IMR-90 (cell line): ENCODE measurements around the gene CDYL2. TPM values are rescaled to one million over a fixed set of nuclear protein-coding genes. Genes with fewer than 3 reads are reported as not detected.

ENCODE experiments used
- ATAC-seq: fragments of 200-7000 bp; cut with Tn5 transposase; 2 replicates; pipeline ENCODE4 v1.9.1; 2020; ENCODE audit warnings: low read depth, mild to moderate bottlenecking, moderate library complexity
- BruUV-seq: library from RNA; stranded (reverse); fragments of 400-500 nt; replicated peaks from 2 replicates; lab custom pipeline; 2021; lab: Mats Ljungman, UMichigan
- CTCF ChIA-PET: fragments of 300-600 bp; formaldehyde crosslinking; extraction: SDS; loops from one replicate; lab custom pipeline; 2021; ENCODE audit warnings: antibody characterized with exemption; lab: Yijun Ruan, JAX
- POLR2A ChIA-PET: fragments of 300-600 bp; sonication (Branson Sonifier 250); formaldehyde crosslinking; loops from one replicate; lab custom pipeline; 2022; ENCODE audit warnings: antibody characterized with exemption; ENCODE audit not compliant: unreplicated experiment; lab: Charles Lee
- DNase-seq: peaks from one replicate; pipeline ENCODE4 v3.0.0; 2013
- H2AFZ ChIP-seq: replicated peaks from 2 replicates; pipeline ENCODE3; 2013; ENCODE audit warnings: low read length, mild to moderate bottlenecking; ENCODE audit not compliant: poor library complexity
- H2AK5ac ChIP-seq: 2 replicates; pipeline ENCODE4 v1.6.1; 2013; ENCODE audit warnings: low read depth, low read length, inconsistent platforms
- H2AK9ac ChIP-seq: replicated peaks from 2 replicates; pipeline ENCODE3; 2013; ENCODE audit warnings: mild to moderate bottlenecking, low read depth, low read length, moderate library complexity; ENCODE audit not compliant: poor library complexity
- H2BK120ac ChIP-seq: 2 replicates; pipeline ENCODE4 v1.6.1; 2013; ENCODE audit warnings: low read depth, low read length, inconsistent platforms
- H2BK15ac ChIP-seq: 3 replicates; pipeline ENCODE4 v1.6.1; 2013; ENCODE audit warnings: low read depth, low read length, inconsistent platforms
- H2BK20ac ChIP-seq: 2 replicates; pipeline ENCODE4 v1.6.1; 2013; ENCODE audit warnings: low read depth, mild to moderate bottlenecking, inconsistent platforms, low read length, moderate library complexity
- H2BK5ac ChIP-seq: 2 replicates; pipeline ENCODE4 v1.6.1; 2013; ENCODE audit warnings: mild to moderate bottlenecking, low read depth, low read length, inconsistent platforms; ENCODE audit not compliant: poor library complexity, severe bottlenecking
- H3K14ac ChIP-seq: replicated peaks from 2 replicates; pipeline ENCODE4 v1.6.1; 2013; ENCODE audit warnings: low read depth, low read length, inconsistent platforms
- H3K18ac ChIP-seq: 2 replicates; pipeline ENCODE4 v1.6.1; 2013; ENCODE audit warnings: low read depth, low read length, control low read depth
- H3K23ac ChIP-seq: 2 replicates; pipeline ENCODE4 v1.6.1; 2013; ENCODE audit warnings: low read depth, low read length, inconsistent platforms
- H3K27ac ChIP-seq: 2 replicates; pipeline ENCODE4 v1.5.1; 2013; ENCODE audit warnings: mild to moderate bottlenecking, control low read depth, low read length; ENCODE audit not compliant: insufficient read depth
- H3K27me3 ChIP-seq: 2 replicates; pipeline ENCODE4 v1.6.1; 2013; ENCODE audit warnings: low read length; ENCODE audit not compliant: control insufficient read depth, insufficient read depth
- H3K36me3 ChIP-seq: 2 replicates; pipeline ENCODE4 v1.6.1; 2013; ENCODE audit warnings: low read length, mixed read lengths; ENCODE audit not compliant: control insufficient read depth, insufficient read depth
- H3K4ac ChIP-seq: 2 replicates; pipeline ENCODE4 v1.6.1; 2013; ENCODE audit warnings: low read depth, low read length, inconsistent platforms
- H3K4me1 ChIP-seq: 2 replicates; pipeline ENCODE4 v1.6.1; 2013; ENCODE audit warnings: low read length, mixed read lengths; ENCODE audit not compliant: control insufficient read depth, insufficient read depth
- H3K4me2 ChIP-seq: 2 replicates; pipeline ENCODE4 v1.6.1; 2013; ENCODE audit warnings: low read depth, mild to moderate bottlenecking, control low read depth, low read length, moderate library complexity
- H3K4me3 ChIP-seq: 2 replicates; pipeline ENCODE4 v1.5.1; 2013; ENCODE audit warnings: low read depth, mild to moderate bottlenecking, control low read depth, low read length, moderate library complexity; ENCODE audit not compliant: insufficient read depth
- H3K56ac ChIP-seq: 2 replicates; pipeline ENCODE4 v1.6.1; 2013; ENCODE audit warnings: low read length, inconsistent platforms; ENCODE audit not compliant: insufficient read depth; ENCODE audit errors: extremely low read depth
- H3K79me1 ChIP-seq, 2 experiments: 2 replicates each; pipeline ENCODE4 v1.6.1; 2013; ENCODE audit warnings: low read length in 2 of 2, inconsistent platforms in 1 of 2, low read depth in 1 of 2
- H3K9ac ChIP-seq: 2 replicates; pipeline ENCODE4 v1.6.1; 2013; ENCODE audit warnings: low read depth, low read length, control low read depth
- H3K9me1 ChIP-seq: 2 replicates; pipeline ENCODE4 v1.6.1; 2013; ENCODE audit warnings: low read length, inconsistent platforms; ENCODE audit not compliant: insufficient read depth
- H3K9me3 ChIP-seq: 2 replicates; pipeline ENCODE4 v1.6.1; 2013; ENCODE audit warnings: low read length; ENCODE audit not compliant: control insufficient read depth, insufficient read depth
- H4K20me1 ChIP-seq: 2 replicates; pipeline ENCODE4 v1.6.1; 2013; ENCODE audit warnings: low read length, inconsistent platforms; ENCODE audit not compliant: insufficient read depth
- H4K5ac ChIP-seq: 2 replicates; pipeline ENCODE4 v1.6.1; 2013; ENCODE audit warnings: mild to moderate bottlenecking, low read depth, low read length, control low read depth
- H4K8ac ChIP-seq, 2 experiments: 2 replicates each; pipeline ENCODE4 v1.6.1; 2013; ENCODE audit warnings: low read depth in 2 of 2, low read length in 2 of 2, control low read depth in 1 of 2, inconsistent platforms in 1 of 2
- H4K91ac ChIP-seq: 2 replicates; pipeline ENCODE4 v1.6.1; 2013; ENCODE audit warnings: low read depth, low read length, inconsistent platforms; ENCODE audit not compliant: insufficient read depth
- BHLHE40 ChIP-seq: fragments of 150-350 bp; IDR thresholded peaks from 2 replicates; pipeline ENCODE4 v1.6.1; 2016; ENCODE audit warnings: mild to moderate bottlenecking, low read depth, low read length
- CEBPB ChIP-seq: IDR thresholded peaks from 2 replicates; pipeline ENCODE4 v1.6.1; 2012; ENCODE audit warnings: low read depth, low read length, improper control_type of control experiment
- CHD1 ChIP-seq: IDR thresholded peaks from 2 replicates; pipeline ENCODE4 v1.6.1; 2012; ENCODE audit warnings: low read depth, low read length, improper control_type of control experiment
- MAFK ChIP-seq: IDR thresholded peaks from 2 replicates; pipeline ENCODE4 v1.6.1; 2012; ENCODE audit warnings: low read depth, low read length, improper control_type of control experiment
- MAZ ChIP-seq: IDR thresholded peaks from 2 replicates; pipeline ENCODE4 v1.6.1; 2012; ENCODE audit warnings: low read depth, mild to moderate bottlenecking, low read length, improper control_type of control experiment, moderate library complexity, borderline replicate concordance
- NFE2L2 ChIP-seq: fragments of 150-350 bp; IDR thresholded peaks from 2 replicates; pipeline ENCODE4 v1.6.1; 2016; ENCODE audit warnings: low read depth, mild to moderate bottlenecking, low read length
- POLR2A ChIP-seq: IDR thresholded peaks from 2 replicates; pipeline ENCODE4 v1.6.1; 2012; ENCODE audit warnings: mild to moderate bottlenecking, low read depth, low read length
- RAD21 ChIP-seq: IDR thresholded peaks from 2 replicates; pipeline ENCODE4 v1.6.1; 2012; ENCODE audit warnings: low read length, improper control_type of control experiment
- RCOR1 ChIP-seq: IDR thresholded peaks from 2 replicates; pipeline ENCODE4 v1.6.1; 2012; ENCODE audit warnings: mild to moderate bottlenecking, low read length, improper control_type of control experiment; ENCODE audit not compliant: insufficient replicate concordance
- RFX5 ChIP-seq: IDR thresholded peaks from 2 replicates; pipeline ENCODE4 v1.8.0; 2012; ENCODE audit warnings: low read depth, mild to moderate bottlenecking, low read length, moderate library complexity
- WGBS, 2 experiments: methylation state at CpG; one replicate each; pipeline versions ENCODE4 v1.1.5 to v1.1.7; 2013; ENCODE audit warnings: missing lambda C conversion rate in 2 of 2; ENCODE audit not compliant: insufficient read length in 1 of 2; ENCODE audit errors: extremely low coverage in 2 of 2; 5-methylcytosine and 5-hydroxymethylcytosine counted together
- dilution Hi-C: fragments of 300-500 bp; cut with HindIII; formaldehyde crosslinking; loops from one replicate; pipeline ENCODE4 v1.14.3; 2018; ENCODE audit warnings: low sequenced_read_pairs; ENCODE audit not compliant: unreplicated experiment
- in situ Hi-C: fragments of 300-500 bp; cut with MboI; formaldehyde crosslinking; loops from 3 replicates; pipeline ENCODE4 v1.14.3; 2019; ENCODE audit warnings: low sequenced_read_pairs, inconsistent platforms, mixed read lengths
- intact Hi-C: fragments of 100-400 bp; cut with micrococcal nuclease; formaldehyde crosslinking; loops from 2 replicates; pipeline ENCODE4 v1.10.0; 2022
- polyA plus RNA-seq, 3 experiments: library from polyadenylated mRNA; depleted of rRNA; stranded (reverse); fragments of >200 nt; gene quantifications; 2 replicates each; pipeline ENCODE4 v1.2.3, GENCODE V29; 2012; ENCODE audit warnings: low replicate concordance in 1 of 3
- total RNA-seq: library from RNA; depleted of rRNA; stranded (reverse); fragments of >200 nt; gene quantifications from 2 replicates; pipeline ENCODE4 v1.2.3, GENCODE V29; 2012
- TF ChIP-seq, protein P1 (sequence below): fragments of 150-350 bp; IDR thresholded peaks from 2 replicates; pipeline ENCODE4 v1.6.1; 2017; ENCODE audit warnings: mild to moderate bottlenecking, antibody characterized with exemption, low read length, low read depth
- TF ChIP-seq, protein P2 (sequence below): fragments of 150-350 bp; IDR thresholded peaks from 2 replicates; pipeline ENCODE4 v1.6.1; 2016; ENCODE audit warnings: low read depth, mild to moderate bottlenecking, low read length, moderate library complexity, borderline replicate concordance
- TF ChIP-seq, protein P3 (sequence below): conservative IDR thresholded peaks from 2 replicates; pipeline ENCODE4 v1.5.1; 2012; ENCODE audit warnings: mild to moderate bottlenecking, low read depth, low read length, improper control_type of control experiment

CDYL2 gene
- total and polyA plus RNA-seq, 2 of the 4 experiments (the other 2 are of a cell fraction), result 1.2 to 3.9 TPM

DNA sequence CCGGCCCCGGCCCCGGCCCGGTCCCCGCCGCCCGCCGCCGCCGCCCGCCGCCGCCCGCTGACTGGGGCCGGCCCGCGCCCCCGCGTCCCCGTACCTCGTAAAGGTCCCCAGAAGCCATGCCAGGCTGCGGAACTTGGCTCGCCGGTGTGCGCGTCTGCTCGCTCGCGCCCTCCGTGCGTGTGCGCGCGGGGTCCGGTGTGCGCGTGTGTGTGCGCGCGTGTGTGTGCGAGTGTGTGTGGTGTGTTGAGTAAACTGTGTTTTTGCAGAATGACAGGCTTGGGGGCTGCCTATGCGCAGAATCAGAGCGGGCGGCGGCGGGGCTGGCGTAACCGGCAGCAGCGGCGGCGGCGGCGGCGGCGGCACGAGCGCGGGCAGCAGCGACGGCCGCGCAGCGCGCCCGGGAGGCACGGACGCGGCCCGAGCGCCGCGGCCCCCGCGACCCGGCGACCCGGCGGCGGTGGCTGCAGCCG lies 307 bp downstream of the CDYL2 start:
- Histone ChIP-seq H2BK120ac (no peak overlapping the region), H3K4ac (peak overlapping the region; percentile 56; the same call in 1 of the 2 replicates), H3K4me3 (peak overlapping the region; percentile 100), H2BK20ac (no peak overlapping the region), H3K79me1 (peaks cover 0 to 10% of the 10 kb centered on the region in 2 experiments; a peak in 1 of 4 replicates), H3K36me3 (no peaks in the 10 kb centered on the region), H3K4me1 (no peaks in the 10 kb centered on the region; the same call in 1 of the 2 replicates), H3K27ac (no peak overlapping the region; the same call in 1 of the 2 replicates), H2AK5ac (no peak overlapping the region), H3K9me1 (peaks cover 13% of the 10 kb centered on the region; the same call in 1 of the 2 replicates), H2BK5ac (peak overlapping the region; percentile 70), H4K20me1 (no peaks in the 10 kb centered on the region), H3K4me2 (peak overlapping the region; percentile 94), H2AK9ac (peak overlapping the region; percentile 42), H2AFZ (peak overlapping the region; percentile 94), H3K9ac (peak overlapping the region; percentile 64; the same call in 1 of the 2 replicates), H4K8ac (no peak overlapping the region), H3K14ac (no peak overlapping the region), H4K5ac (no peak overlapping the region), H3K27me3 (no peaks in the 10 kb centered on the region), H3K18ac (no peak overlapping the region), H2BK15ac (no peak overlapping the region), H4K91ac (no peak overlapping the region), H3K23ac (no peak overlapping the region), H3K56ac (no peak overlapping the region), H3K9me3 (no peaks in the 10 kb centered on the region)
- in situ Hi-C loops (loop anchor here (25.0 kb wide), 1 partner anchor 267 kb away; the partner anchor contains the start of gene DYNLRB2), dilution Hi-C loops (no loop called here), intact Hi-C loops (no loop called here)
- TF ChIP-seq, protein P1, sequence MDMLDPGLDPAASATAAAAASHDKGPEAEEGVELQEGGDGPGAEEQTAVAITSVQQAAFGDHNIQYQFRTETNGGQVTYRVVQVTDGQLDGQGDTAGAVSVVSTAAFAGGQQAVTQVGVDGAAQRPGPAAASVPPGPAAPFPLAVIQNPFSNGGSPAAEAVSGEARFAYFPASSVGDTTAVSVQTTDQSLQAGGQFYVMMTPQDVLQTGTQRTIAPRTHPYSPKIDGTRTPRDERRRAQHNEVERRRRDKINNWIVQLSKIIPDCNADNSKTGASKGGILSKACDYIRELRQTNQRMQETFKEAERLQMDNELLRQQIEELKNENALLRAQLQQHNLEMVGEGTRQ, result no peak
- TF ChIP-seq, protein P2, sequence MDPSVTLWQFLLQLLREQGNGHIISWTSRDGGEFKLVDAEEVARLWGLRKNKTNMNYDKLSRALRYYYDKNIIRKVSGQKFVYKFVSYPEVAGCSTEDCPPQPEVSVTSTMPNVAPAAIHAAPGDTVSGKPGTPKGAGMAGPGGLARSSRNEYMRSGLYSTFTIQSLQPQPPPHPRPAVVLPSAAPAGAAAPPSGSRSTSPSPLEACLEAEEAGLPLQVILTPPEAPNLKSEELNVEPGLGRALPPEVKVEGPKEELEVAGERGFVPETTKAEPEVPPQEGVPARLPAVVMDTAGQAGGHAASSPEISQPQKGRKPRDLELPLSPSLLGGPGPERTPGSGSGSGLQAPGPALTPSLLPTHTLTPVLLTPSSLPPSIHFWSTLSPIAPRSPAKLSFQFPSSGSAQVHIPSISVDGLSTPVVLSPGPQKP, result no peak
- TF ChIP-seq CEBPB, result no peak
- TF ChIP-seq BHLHE40, result no peak
- TF ChIP-seq, protein P3, sequence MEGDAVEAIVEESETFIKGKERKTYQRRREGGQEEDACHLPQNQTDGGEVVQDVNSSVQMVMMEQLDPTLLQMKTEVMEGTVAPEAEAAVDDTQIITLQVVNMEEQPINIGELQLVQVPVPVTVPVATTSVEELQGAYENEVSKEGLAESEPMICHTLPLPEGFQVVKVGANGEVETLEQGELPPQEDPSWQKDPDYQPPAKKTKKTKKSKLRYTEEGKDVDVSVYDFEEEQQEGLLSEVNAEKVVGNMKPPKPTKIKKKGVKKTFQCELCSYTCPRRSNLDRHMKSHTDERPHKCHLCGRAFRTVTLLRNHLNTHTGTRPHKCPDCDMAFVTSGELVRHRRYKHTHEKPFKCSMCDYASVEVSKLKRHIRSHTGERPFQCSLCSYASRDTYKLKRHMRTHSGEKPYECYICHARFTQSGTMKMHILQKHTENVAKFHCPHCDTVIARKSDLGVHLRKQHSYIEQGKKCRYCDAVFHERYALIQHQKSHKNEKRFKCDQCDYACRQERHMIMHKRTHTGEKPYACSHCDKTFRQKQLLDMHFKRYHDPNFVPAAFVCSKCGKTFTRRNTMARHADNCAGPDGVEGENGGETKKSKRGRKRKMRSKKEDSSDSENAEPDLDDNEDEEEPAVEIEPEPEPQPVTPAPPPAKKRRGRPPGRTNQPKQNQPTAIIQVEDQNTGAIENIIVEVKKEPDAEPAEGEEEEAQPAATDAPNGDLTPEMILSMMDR, result no peak
- no peak for TF ChIP-seq RCOR1
- TF ChIP-seq NFE2L2, result no peak
- TF ChIP-seq CHD1, result no peak
- no peak for TF ChIP-seq RAD21
- no peak for TF ChIP-seq MAFK
- TF ChIP-seq POLR2A, result no peak
- no peak for TF ChIP-seq MAZ
- TF ChIP-seq RFX5, result no peak
- BruUV-seq, result no TSS peak
- ChIA-PET CTCF (no interaction called here), POLR2A (no interaction called here)
- WGBS, 2 experiments, result 0% methylated on average over 31 of the region's 80 CpGs; no CpG with 5 or more reads in 1 of the 2 experiments
- peak; percentile 74 for ATAC-seq
- DNase-seq, result peak; percentile 46
